ENCODE data around the gene LGALS3.

Gene LGALS3

GRCh38 chr14:55115861-55116245 is 13.2 kb upstream of the LGALS3 start:
- H3K9ac ChIP-seq (ENCODE audit: low read depth, low read length) = no peak overlapping the region

DNA sequence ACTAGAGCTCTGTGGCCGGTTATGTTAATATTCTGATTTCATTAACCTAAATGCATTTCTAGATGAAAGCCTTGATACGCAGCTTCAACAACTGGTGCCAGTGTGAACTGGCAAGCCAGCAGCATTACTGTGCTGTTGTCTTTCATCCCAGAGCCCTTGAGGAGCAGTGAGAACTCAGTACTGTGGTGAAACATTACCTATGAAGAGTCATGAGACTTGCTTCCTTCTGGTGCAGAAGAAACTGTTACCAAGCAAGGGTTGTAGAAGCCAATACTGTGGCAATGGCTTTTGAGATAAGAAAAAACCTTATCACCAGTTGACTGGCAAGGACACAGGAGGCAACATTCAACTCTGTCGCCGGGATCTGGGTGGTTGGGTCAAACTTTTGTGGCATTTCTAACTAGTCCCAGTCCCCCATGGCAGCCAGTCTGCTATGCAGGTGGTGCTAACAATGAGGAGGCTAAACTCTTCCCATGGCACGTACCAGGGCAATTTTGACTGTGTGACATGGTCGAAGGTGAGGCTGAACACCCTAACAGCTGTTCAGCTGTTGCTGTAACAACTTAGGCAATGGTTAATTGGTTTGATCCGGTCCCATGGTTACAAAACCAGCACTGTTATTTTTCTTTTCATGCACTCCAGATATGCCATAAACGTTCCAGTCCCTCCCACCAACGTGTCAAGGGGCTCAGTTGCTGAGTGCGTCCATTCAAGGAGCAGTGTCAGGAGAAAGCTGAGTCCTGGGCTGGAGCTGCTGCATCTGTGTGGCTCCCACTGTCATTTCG is 12.6 kb upstream of the LGALS3 start:
- H3K27ac ChIP-seq (ENCODE audit: low read depth, low read length) = no peak overlapping the region
- peaks cover 4% of the 10 kb centered on the region; the same call in 1 of the 2 replicates for H3K4me1 ChIP-seq (ENCODE audit: control insufficient read depth, insufficient read depth, low read length)
- H3K9me3 ChIP-seq (ENCODE audit: control insufficient read depth, insufficient read depth, low read length) = no peaks in the 10 kb centered on the region
- H3K9ac ChIP-seq (ENCODE audit: low read depth, low read length) = no peak overlapping the region
- H3K36me3 ChIP-seq (ENCODE audit: control insufficient read depth, insufficient read depth, low read length) = no peaks in the 10 kb centered on the region
- H3K4me3 ChIP-seq (ENCODE audit: low read depth, low read length) = no peak overlapping the region
- H3K27me3 ChIP-seq (ENCODE audit: control insufficient read depth, insufficient read depth, low read length) = no peaks in the 10 kb centered on the region

More at GRCh38 chr14:55115861-55116245, 13.2 kb upstream of the LGALS3 start:
- no peaks in the 10 kb centered on the region for H3K36me3 ChIP-seq (ENCODE audit: control insufficient read depth, insufficient read depth, low read length)
- H3K9me3 ChIP-seq (ENCODE audit: control insufficient read depth, insufficient read depth, low read length) = no peaks in the 10 kb centered on the region
- H3K27ac ChIP-seq (ENCODE audit: low read depth, low read length) = no peak overlapping the region
- no peaks in the 10 kb centered on the region for H3K27me3 ChIP-seq (ENCODE audit: control insufficient read depth, insufficient read depth, low read length)
- no peak overlapping the region for H3K4me3 ChIP-seq (ENCODE audit: low read depth, low read length)
- peaks cover 1% of the 10 kb centered on the region; the same call in 1 of the 2 replicates for H3K4me1 ChIP-seq (ENCODE audit: control insufficient read depth, insufficient read depth, low read length)

GRCh38 chr14:55117803-55118441 is 11.1 kb upstream of the LGALS3 start:
- Histone ChIP-seq H3K9ac (ENCODE audit: low read depth, low read length) (no peak overlapping the region), H3K4me3 (ENCODE audit: low read depth, low read length) (no peak overlapping the region), H3K27me3 (ENCODE audit: control insufficient read depth, insufficient read depth, low read length) (no peaks in the 10 kb centered on the region), H3K9me3 (ENCODE audit: control insufficient read depth, insufficient read depth, low read length) (no peaks in the 10 kb centered on the region), H3K36me3 (ENCODE audit: control insufficient read depth, insufficient read depth, low read length) (no peaks in the 10 kb centered on the region), H3K4me1 (ENCODE audit: control insufficient read depth, insufficient read depth, low read length) (peaks cover 4% of the 10 kb centered on the region; the same call in 1 of the 2 replicates), H3K27ac (ENCODE audit: low read depth, low read length) (no peak overlapping the region)

- H3K36me3 ChIP-seq (ENCODE audit: control insufficient read depth, insufficient read depth, low read length) = no peaks in the 10 kb centered on the region
Observed at GRCh38 chr14:55118761-55119160, 10.3 kb upstream of the LGALS3 start.

GRCh38 chr14:55120571-55121495 is 8.2 kb upstream of the LGALS3 start:
- no peak overlapping the region for H3K9ac ChIP-seq (ENCODE audit: low read depth, low read length)
- H3K36me3 ChIP-seq (ENCODE audit: control insufficient read depth, insufficient read depth, low read length) = no peaks in the 10 kb centered on the region
- peaks cover 4% of the 10 kb centered on the region; the same call in 1 of the 2 replicates for H3K4me1 ChIP-seq (ENCODE audit: control insufficient read depth, insufficient read depth, low read length)

More at GRCh38 chr14:55118761-55119160, 10.3 kb upstream of the LGALS3 start:
- no peak overlapping the region for H3K4me3 ChIP-seq (ENCODE audit: low read depth, low read length)
- H3K4me1 ChIP-seq (ENCODE audit: control insufficient read depth, insufficient read depth, low read length) = peaks cover 4% of the 10 kb centered on the region; the same call in 1 of the 2 replicates
- no peak overlapping the region for H3K27ac ChIP-seq (ENCODE audit: low read depth, low read length)
- no peaks in the 10 kb centered on the region for H3K9me3 ChIP-seq (ENCODE audit: control insufficient read depth, insufficient read depth, low read length)
- no peak overlapping the region for H3K9ac ChIP-seq (ENCODE audit: low read depth, low read length)
- H3K27me3 ChIP-seq (ENCODE audit: control insufficient read depth, insufficient read depth, low read length) = no peaks in the 10 kb centered on the region

GRCh38 chr14:55121628-55122439 is 7.2 kb upstream of the LGALS3 start:
- Histone ChIP-seq H3K27ac (ENCODE audit: low read depth, low read length) (no peak overlapping the region), H3K36me3 (ENCODE audit: control insufficient read depth, insufficient read depth, low read length) (no peaks in the 10 kb centered on the region), H3K4me1 (ENCODE audit: control insufficient read depth, insufficient read depth, low read length) (peaks cover 4% of the 10 kb centered on the region; the same call in 1 of the 2 replicates), H3K4me3 (ENCODE audit: low read depth, low read length) (no peak overlapping the region), H3K9ac (ENCODE audit: low read depth, low read length) (no peak overlapping the region), H3K9me3 (ENCODE audit: control insufficient read depth, insufficient read depth, low read length) (no peaks in the 10 kb centered on the region), H3K27me3 (ENCODE audit: control insufficient read depth, insufficient read depth, low read length) (peaks cover under 1% of the 10 kb centered on the region)

More at GRCh38 chr14:55120571-55121495, 8.2 kb upstream of the LGALS3 start:
- no peaks in the 10 kb centered on the region for H3K9me3 ChIP-seq (ENCODE audit: control insufficient read depth, insufficient read depth, low read length)
- H3K27ac ChIP-seq (ENCODE audit: low read depth, low read length) = no peak overlapping the region
- no peak overlapping the region for H3K4me3 ChIP-seq (ENCODE audit: low read depth, low read length)
- no peaks in the 10 kb centered on the region for H3K27me3 ChIP-seq (ENCODE audit: control insufficient read depth, insufficient read depth, low read length)

DNA sequence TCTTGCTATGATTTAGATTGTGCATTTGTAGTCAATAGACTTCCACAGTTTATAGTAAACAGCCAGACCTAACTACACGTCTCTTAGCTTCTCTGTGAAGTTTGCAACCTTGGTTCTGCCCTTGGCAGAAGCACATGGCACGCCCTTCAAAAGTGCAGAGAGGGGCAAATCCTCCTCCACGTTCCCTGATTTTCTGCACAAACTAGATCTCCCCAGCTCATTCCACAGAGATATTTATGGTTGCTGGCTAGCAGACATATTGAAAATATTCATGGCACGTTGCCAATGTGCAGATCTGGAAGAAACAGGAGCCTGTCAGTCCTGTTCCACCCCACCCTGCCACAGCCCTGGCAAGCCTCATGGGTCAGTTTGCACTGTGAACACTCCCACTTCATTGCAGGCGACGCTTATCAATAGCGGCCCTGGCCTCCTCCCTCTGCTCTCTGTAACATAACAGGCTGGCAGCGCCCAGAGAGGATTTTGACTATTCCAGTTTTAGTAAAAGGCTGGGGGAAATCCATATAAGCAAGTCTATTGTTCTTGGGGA is 6.5 kb upstream of the LGALS3 start:
- Histone ChIP-seq H3K36me3 (ENCODE audit: control insufficient read depth, insufficient read depth, low read length) (no peaks in the 10 kb centered on the region), H3K4me3 (ENCODE audit: low read depth, low read length) (no peak overlapping the region), H3K9ac (ENCODE audit: low read depth, low read length) (no peak overlapping the region), H3K27ac (ENCODE audit: low read depth, low read length) (no peak overlapping the region), H3K4me1 (ENCODE audit: control insufficient read depth, insufficient read depth, low read length) (peaks cover 4% of the 10 kb centered on the region; the same call in 1 of the 2 replicates), H3K9me3 (ENCODE audit: control insufficient read depth, insufficient read depth, low read length) (no peaks in the 10 kb centered on the region), H3K27me3 (ENCODE audit: control insufficient read depth, insufficient read depth, low read length) (peaks cover 8% of the 10 kb centered on the region)

- Histone ChIP-seq H3K36me3 (ENCODE audit: control insufficient read depth, insufficient read depth, low read length) (no peaks in the 10 kb centered on the region), H3K27me3 (ENCODE audit: control insufficient read depth, insufficient read depth, low read length) (peaks cover 14% of the 10 kb centered on the region), H3K4me1 (ENCODE audit: control insufficient read depth, insufficient read depth, low read length) (peaks cover 4% of the 10 kb centered on the region; the same call in 1 of the 2 replicates), H3K9ac (ENCODE audit: low read depth, low read length) (no peak overlapping the region), H3K9me3 (ENCODE audit: control insufficient read depth, insufficient read depth, low read length) (no peaks in the 10 kb centered on the region), H3K4me3 (ENCODE audit: low read depth, low read length) (no peak overlapping the region), H3K27ac (ENCODE audit: low read depth, low read length) (no peak overlapping the region)
Observed at GRCh38 chr14:55123101-55123500, 6.0 kb upstream of the LGALS3 start.

- no peaks in the 10 kb centered on the region for H3K9me3 ChIP-seq (ENCODE audit: control insufficient read depth, insufficient read depth, low read length)
- no peak overlapping the region for H3K27ac ChIP-seq (ENCODE audit: low read depth, low read length)
- peaks cover 23% of the 10 kb centered on the region for H3K27me3 ChIP-seq (ENCODE audit: control insufficient read depth, insufficient read depth, low read length)
- peaks cover 4% of the 10 kb centered on the region; the same call in 1 of the 2 replicates for H3K4me1 ChIP-seq (ENCODE audit: control insufficient read depth, insufficient read depth, low read length)
- H3K4me3 ChIP-seq (ENCODE audit: low read depth, low read length) = no peak overlapping the region
- H3K9ac ChIP-seq (ENCODE audit: low read depth, low read length) = no peak overlapping the region
- H3K36me3 ChIP-seq (ENCODE audit: control insufficient read depth, insufficient read depth, low read length) = no peaks in the 10 kb centered on the region
Observed at GRCh38 chr14:55123852-55124639, 5.0 kb upstream of the LGALS3 start.

Data from HUES48 (cell line).